Measurements from ENCODE around the gene SLC49A3. TPM values are rescaled to one million over a fixed set of nuclear protein-coding genes. Genes with fewer than 3 reads are reported as not detected.

The SLC49A3 gene
- total RNA-seq, 1 donor from 2014 or later: 0.53 TPM

- no peak for DNase-seq (ENCODE audit: low read depth)
- peaks cover 3% of the 10 kb centered on the region for H3K27me3 ChIP-seq (ENCODE audit: control insufficient read depth, insufficient read depth, low read length)
- H3K4me3 ChIP-seq (ENCODE audit: low read depth, low read length): no peak overlapping the region
- TF ChIP-seq, protein P1, sequence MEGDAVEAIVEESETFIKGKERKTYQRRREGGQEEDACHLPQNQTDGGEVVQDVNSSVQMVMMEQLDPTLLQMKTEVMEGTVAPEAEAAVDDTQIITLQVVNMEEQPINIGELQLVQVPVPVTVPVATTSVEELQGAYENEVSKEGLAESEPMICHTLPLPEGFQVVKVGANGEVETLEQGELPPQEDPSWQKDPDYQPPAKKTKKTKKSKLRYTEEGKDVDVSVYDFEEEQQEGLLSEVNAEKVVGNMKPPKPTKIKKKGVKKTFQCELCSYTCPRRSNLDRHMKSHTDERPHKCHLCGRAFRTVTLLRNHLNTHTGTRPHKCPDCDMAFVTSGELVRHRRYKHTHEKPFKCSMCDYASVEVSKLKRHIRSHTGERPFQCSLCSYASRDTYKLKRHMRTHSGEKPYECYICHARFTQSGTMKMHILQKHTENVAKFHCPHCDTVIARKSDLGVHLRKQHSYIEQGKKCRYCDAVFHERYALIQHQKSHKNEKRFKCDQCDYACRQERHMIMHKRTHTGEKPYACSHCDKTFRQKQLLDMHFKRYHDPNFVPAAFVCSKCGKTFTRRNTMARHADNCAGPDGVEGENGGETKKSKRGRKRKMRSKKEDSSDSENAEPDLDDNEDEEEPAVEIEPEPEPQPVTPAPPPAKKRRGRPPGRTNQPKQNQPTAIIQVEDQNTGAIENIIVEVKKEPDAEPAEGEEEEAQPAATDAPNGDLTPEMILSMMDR (IDR thresholded peaks at IDR 0.05; ENCODE audit: insufficient read depth, low read length, severe bottlenecking): no peak
- no peaks in the 10 kb centered on the region for H3K36me3 ChIP-seq (ENCODE audit: control insufficient read depth, insufficient read depth, low read length)
- no peak for FAIRE-seq
Measured at GRCh38 chr4:663046-663437, 25.9 kb downstream of the SLC49A3 start.

- no peak for DNase-seq (ENCODE audit: low read depth)
- H3K4me3 ChIP-seq (ENCODE audit: low read depth, low read length): no peak overlapping the region
- FAIRE-seq: no peak
- TF ChIP-seq, protein P1 (IDR thresholded peaks at IDR 0.05; ENCODE audit: insufficient read depth, low read length, severe bottlenecking): no peak
- peaks cover 3% of the 10 kb centered on the region for H3K27me3 ChIP-seq (ENCODE audit: control insufficient read depth, insufficient read depth, low read length)
- H3K36me3 ChIP-seq (ENCODE audit: control insufficient read depth, insufficient read depth, low read length): no peaks in the 10 kb centered on the region
Measured at GRCh38 chr4:661881-662761, 26.8 kb downstream of the SLC49A3 start.

GRCh38 chr4:661231-661630 is 27.7 kb downstream of the SLC49A3 start:
- FAIRE-seq (no peak), DNase-seq (ENCODE audit: low read depth) (no peak)
- Histone ChIP-seq H3K27me3 (ENCODE audit: control insufficient read depth, insufficient read depth, low read length) (peaks cover 3% of the 10 kb centered on the region), H3K4me3 (ENCODE audit: low read depth, low read length) (no peak overlapping the region), H3K36me3 (ENCODE audit: control insufficient read depth, insufficient read depth, low read length) (no peaks in the 10 kb centered on the region)
- TF ChIP-seq, protein P1 (IDR thresholded peaks at IDR 0.05; ENCODE audit: insufficient read depth, low read length, severe bottlenecking): no peak

- FAIRE-seq (no peak), DNase-seq (ENCODE audit: low read depth) (no peak)
- H3K4me3 ChIP-seq (ENCODE audit: low read depth, low read length): no peak overlapping the region
- H3K36me3 ChIP-seq (ENCODE audit: control insufficient read depth, insufficient read depth, low read length): no peaks in the 10 kb centered on the region
- H3K27me3 ChIP-seq (ENCODE audit: control insufficient read depth, insufficient read depth, low read length): peaks cover 3% of the 10 kb centered on the region
- TF ChIP-seq, protein P1 (IDR thresholded peaks at IDR 0.05; ENCODE audit: insufficient read depth, low read length, severe bottlenecking): no peak
Measured at GRCh38 chr4:660401-660800, 28.6 kb downstream of the SLC49A3 start.

DNA sequence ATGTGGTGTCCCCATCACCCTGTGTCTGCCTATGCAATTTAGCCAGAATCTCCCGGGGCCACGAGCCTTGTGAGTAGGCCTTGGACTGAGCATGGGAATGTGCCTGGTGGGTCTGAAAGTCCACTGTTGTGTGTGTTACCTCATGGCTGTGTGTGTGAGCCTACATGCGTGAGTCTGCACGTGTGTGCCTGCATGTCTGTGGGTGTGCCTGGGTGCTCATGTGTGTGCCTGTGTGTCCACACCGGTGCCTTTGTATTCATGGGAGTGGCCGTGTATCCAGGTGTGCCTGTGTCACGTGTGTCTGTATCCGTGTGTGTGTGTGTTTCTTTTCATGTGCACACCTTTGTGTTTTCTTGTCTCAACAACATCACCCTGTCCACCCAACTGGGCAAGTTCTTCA is 29.1 kb downstream of the SLC49A3 start:
- TF ChIP-seq, protein P1 (IDR thresholded peaks at IDR 0.05; ENCODE audit: insufficient read depth, low read length, severe bottlenecking): no peak
- Histone ChIP-seq H3K27me3 (ENCODE audit: control insufficient read depth, insufficient read depth, low read length) (peaks cover 3% of the 10 kb centered on the region), H3K4me3 (ENCODE audit: low read depth, low read length) (no peak overlapping the region), H3K36me3 (ENCODE audit: control insufficient read depth, insufficient read depth, low read length) (no peaks in the 10 kb centered on the region)
- FAIRE-seq (no peak), DNase-seq (ENCODE audit: low read depth) (no peak)
